ENCODE measurements around the gene CLDN20.

Gene CLDN20

GRCh38 chr6:155310596-155310995, 46.8 kb downstream of the CLDN20 start:
- H3K27ac ChIP-seq (ENCODE audit: extremely low read depth, low read depth, low read length), result no peak overlapping the region
- POLR2A ChIA-PET, result no interaction called here

GRCh38 chr6:155311086-155311485, 47.3 kb downstream of the CLDN20 start:
- H3K36me3 ChIP-seq (ENCODE audit: control insufficient read depth in 2 of 2, insufficient read depth in 1 of 2, low read length in 2 of 2), result peaks cover 20 to 46% of the 10 kb centered on the region in 2 experiments
- H3K9me3 ChIP-seq (ENCODE audit: control insufficient read depth, insufficient read depth, low read depth, low read length), result no peaks in the 10 kb centered on the region
- CTCF ChIA-PET, result interaction anchor here (0.6 to 1.7 kb wide), 6 partner anchors 7 to 383 kb away, joined by 3 to 7 read pairs (median 4); no protein-coding TSS in a partner anchor
- POLR2A ChIA-PET, result interaction anchor here (1.8 kb wide), 1 partner anchor 18 kb away, joined by 3 read pairs; no protein-coding TSS in a partner anchor
- H3K4me3 ChIP-seq (ENCODE audit: low read depth, low read length), result no peak overlapping the region
- peaks cover 5% of the 10 kb centered on the region; the same call in 1 of the 2 replicates for H3K4me1 ChIP-seq (ENCODE audit: control insufficient read depth, insufficient read depth, low read length)
- no peak overlapping the region for H3K27ac ChIP-seq (ENCODE audit: extremely low read depth, low read depth, low read length)
- TF ChIP-seq HOXD13 (CRISPR knock-in tag; IDR thresholded peaks at IDR 0.05; ENCODE audit: borderline replicate concordance), result no peak
- no peak for TF ChIP-seq ZBTB1 (tag by site-specific recombination; IDR thresholded peaks at IDR 0.05)
- no peak for TF ChIP-seq SP2 (tag by site-specific recombination; IDR thresholded peaks at IDR 0.05)
- no peak for TF ChIP-seq ZEB2 (tag by site-specific recombination; IDR thresholded peaks at IDR 0.05)
- TF ChIP-seq BCL6B (tag by site-specific recombination; IDR thresholded peaks at IDR 0.05), result no peak; the same call in none of the 2 replicates
- TF ChIP-seq SETDB1 (IDR thresholded peaks at IDR 0.05; ENCODE audit: insufficient read length, low read length), result no peak
- no peak for TF ChIP-seq KLF17 (tag by site-specific recombination; IDR thresholded peaks at IDR 0.05)
- no peak for TF ChIP-seq SALL2 (tag by site-specific recombination; IDR thresholded peaks at IDR 0.05; ENCODE audit: borderline replicate concordance)
- TF ChIP-seq ZIC2 (tag by site-specific recombination; IDR thresholded peaks at IDR 0.05), result no peak
- no peak for TF ChIP-seq ZNF24 (tag by site-specific recombination; IDR thresholded peaks at IDR 0.05)
- TF ChIP-seq MEIS1 (CRISPR knock-in tag; IDR thresholded peaks at IDR 0.05; ENCODE audit: borderline replicate concordance), result no peak
- no peak for TF ChIP-seq GLI4 (tag by site-specific recombination; IDR thresholded peaks at IDR 0.05)
- TF ChIP-seq ZNF416 (tag by site-specific recombination; IDR thresholded peaks at IDR 0.05), result no peak
- TF ChIP-seq ZNF362 (tag by site-specific recombination; IDR thresholded peaks at IDR 0.05), result no peak
- no peak for TF ChIP-seq ZNF768 (tag by site-specific recombination; IDR thresholded peaks at IDR 0.05)
- no peak for TF ChIP-seq ZNF558 (tag by site-specific recombination; IDR thresholded peaks at IDR 0.05)
- peak; percentile 27 for TF ChIP-seq PRDM6 (tag by site-specific recombination; IDR thresholded peaks at IDR 0.05)
- TF ChIP-seq MZF1 (tag by site-specific recombination; IDR thresholded peaks at IDR 0.05; ENCODE audit: borderline replicate concordance), result peak; percentile 41; the same call in 1 of the 2 replicates
- TF ChIP-seq ZBTB17 (tag by site-specific recombination; IDR thresholded peaks at IDR 0.05), result no peak

More at GRCh38 chr6:155310596-155310995, 46.8 kb downstream of the CLDN20 start:
- H3K4me1 ChIP-seq (ENCODE audit: control insufficient read depth, insufficient read depth, low read length), result peaks cover 5% of the 10 kb centered on the region; the same call in 1 of the 2 replicates
- 0 out of 2 replicates have a peak, but pooled peaks have one; percentile 20 for TF ChIP-seq INSM2 (tag by site-specific recombination; IDR thresholded peaks at IDR 0.05)
- peak; percentile 41; the same call in 1 of the 2 replicates for TF ChIP-seq PRDM6 (tag by site-specific recombination; IDR thresholded peaks at IDR 0.05)
- TF ChIP-seq ZNF366 (tag by site-specific recombination; conservative IDR thresholded peaks at IDR 0.05), result 0 out of 2 replicates have a peak, but pooled peaks have one; percentile 22
- no peak for TF ChIP-seq ZNF843 (tag by site-specific recombination; IDR thresholded peaks at IDR 0.05)
- TF ChIP-seq ZNF768 (tag by site-specific recombination; IDR thresholded peaks at IDR 0.05), result no peak
- TF ChIP-seq ZNF629 (tag by site-specific recombination; IDR thresholded peaks at IDR 0.05), result 0 out of 2 replicates have a peak, but pooled peaks have one; percentile 9
- peaks cover 20 to 48% of the 10 kb centered on the region in 2 experiments for H3K36me3 ChIP-seq (ENCODE audit: control insufficient read depth in 2 of 2, insufficient read depth in 1 of 2, low read length in 2 of 2)
- CTCF ChIA-PET, result interaction anchor here (0.6 to 1.0 kb wide), 4 partner anchors 17 to 383 kb away, joined by 3 to 6 read pairs (median 4); no protein-coding TSS in a partner anchor
- no peak overlapping the region for H3K4me3 ChIP-seq (ENCODE audit: low read depth, low read length)
- no peaks in the 10 kb centered on the region for H3K9me3 ChIP-seq (ENCODE audit: control insufficient read depth, insufficient read depth, low read depth, low read length)
